GM12891 (cell line): ENCODE data around the gene MAD1L1.
A peak's percentile ranks its signal among the peaks of the same experiment; 100 is the strongest.

Experiments used
- DNase-seq: peaks from one replicate; pipeline ENCODE4 v3.0.0; 2011; ENCODE audit warnings: low spot score; ENCODE audit not compliant: insufficient read length
- FAIRE-seq: peaks from 2 replicates; lab custom pipeline; 2011; peaks lifted over from hg19 to GRCh38; lab: Jason Lieb, UNC
- PAX5 ChIP-seq: IDR thresholded peaks from 2 replicates; pipeline ENCODE4 v1.6.1; 2011; ENCODE audit warnings: low read length, moderate library complexity, mild to moderate bottlenecking; ENCODE audit not compliant: insufficient read depth, severe bottlenecking
- POLR2A ChIP-seq: IDR thresholded peaks from 2 replicates; pipeline ENCODE4 v1.6.1; 2011; ENCODE audit warnings: low read depth, low read length, control low read depth
- POLR2AphosphoS5 ChIP-seq: IDR thresholded peaks from 2 replicates; pipeline ENCODE4 v1.6.1; 2011; ENCODE audit warnings: low read depth, low read length, control low read depth
- POU2F2 ChIP-seq: IDR thresholded peaks from 2 replicates; pipeline ENCODE4 v1.6.1; 2011; ENCODE audit warnings: low read depth, mild to moderate bottlenecking, control low read depth, low read length, moderate library complexity
- SPI1 ChIP-seq: IDR thresholded peaks from 2 replicates; pipeline ENCODE4 v1.6.1; 2011; ENCODE audit warnings: low read depth, low read length, control low read depth
- TAF1 ChIP-seq: IDR thresholded peaks from 2 replicates; pipeline ENCODE4 v1.6.1; 2011; ENCODE audit warnings: low read depth, low read length, control low read depth

Gene MAD1L1

DNA sequence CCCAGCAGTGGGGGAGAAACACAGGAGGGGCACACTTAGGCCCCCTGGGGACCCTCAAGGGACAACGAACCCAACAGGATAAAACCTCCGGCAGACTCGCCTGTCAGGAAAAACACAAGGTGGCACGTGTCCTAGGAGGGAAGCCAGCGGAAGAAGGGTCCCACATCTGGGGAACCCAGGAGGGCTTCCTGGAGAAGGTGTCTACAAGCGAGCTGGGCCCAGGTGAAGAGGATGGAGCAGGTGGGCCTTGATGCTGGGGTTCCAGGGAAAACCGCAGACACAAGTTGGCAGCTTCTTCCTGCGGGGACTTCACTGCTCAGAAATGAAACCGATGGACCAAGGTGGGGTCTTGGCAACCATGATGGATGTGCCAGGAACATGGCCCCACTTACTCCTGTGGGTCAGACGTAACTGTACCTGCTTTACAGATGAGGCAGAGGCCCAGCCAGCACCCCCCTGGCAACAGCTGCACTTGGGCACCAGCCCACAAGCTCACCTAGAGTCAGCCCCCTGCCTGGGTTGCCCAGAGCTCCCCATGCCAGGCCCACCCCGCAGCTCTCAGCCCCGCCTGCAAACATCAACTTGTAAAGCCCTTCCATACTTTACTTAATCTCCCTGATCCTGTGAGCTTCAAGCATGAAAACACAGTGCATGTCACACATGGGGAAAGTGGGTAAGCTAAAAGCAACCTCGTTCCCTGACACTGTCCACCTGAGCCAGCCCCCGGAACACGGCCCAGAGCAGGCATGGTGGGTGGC is 337.7 kb downstream of the MAD1L1 start:
- TF ChIP-seq SPI1 (no peak), POLR2AphosphoS5 (no peak)
- DNase-seq (no peak), FAIRE-seq (no peak)

DNA sequence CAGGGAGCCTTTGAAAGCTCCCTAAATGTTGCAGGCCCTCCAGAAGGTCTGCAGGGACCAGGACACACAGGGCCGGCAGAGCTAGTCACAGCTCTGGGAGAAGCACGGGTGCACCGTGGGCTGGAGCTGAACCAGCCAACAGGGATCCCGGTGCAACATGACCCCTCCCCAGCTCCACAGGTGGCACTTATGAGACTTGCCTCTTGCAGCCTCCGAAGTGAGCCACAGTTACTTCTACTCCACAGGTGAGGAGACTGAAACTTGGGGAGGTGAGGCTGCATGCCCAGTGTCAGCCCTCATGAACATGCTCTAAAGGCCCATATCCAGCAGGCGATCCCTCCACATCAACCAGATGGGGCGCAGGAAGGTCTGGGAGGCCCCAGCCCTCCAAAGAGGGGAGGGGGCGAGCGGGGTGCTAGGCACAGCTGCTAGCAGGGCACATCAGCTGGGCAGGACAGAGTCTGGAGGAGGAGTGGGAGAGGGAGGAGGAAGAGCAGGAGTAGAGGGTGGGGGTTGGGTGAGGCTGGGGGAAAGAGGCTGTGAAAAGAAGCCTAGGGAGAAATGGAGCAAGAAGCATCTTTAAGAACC is 338.3 kb downstream of the MAD1L1 start:
- DNase-seq (no peak), FAIRE-seq (no peak)
- no peak for TF ChIP-seq PAX5
- TF ChIP-seq POLR2A, result no peak
- no peak for TF ChIP-seq TAF1
- TF ChIP-seq POLR2AphosphoS5, result no peak
- TF ChIP-seq SPI1, result no peak
- no peak for TF ChIP-seq POU2F2

DNA sequence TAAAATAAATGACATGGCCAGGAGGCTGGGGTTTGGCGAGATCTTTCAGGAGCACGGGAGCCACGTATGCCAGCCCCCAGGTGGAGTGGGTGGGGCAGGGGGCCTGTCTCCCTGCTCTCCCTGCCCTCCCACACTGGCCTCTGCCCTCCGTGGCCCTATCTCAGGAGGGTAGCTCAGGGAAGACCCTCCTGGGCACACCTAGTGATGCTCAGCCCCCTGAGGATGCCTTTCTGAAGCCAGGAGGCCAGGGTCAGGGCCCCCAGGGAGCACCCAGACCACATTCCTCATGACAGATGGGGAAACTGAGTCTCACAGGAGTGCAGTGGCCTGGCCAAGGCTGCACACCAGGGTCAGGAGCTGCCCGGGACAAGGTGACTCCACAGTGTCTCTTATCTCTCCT is 339.3 kb downstream of the MAD1L1 start:
- TF ChIP-seq POU2F2 (no peak), SPI1 (no peak), POLR2A (no peak), POLR2AphosphoS5 (no peak), PAX5 (no peak), TAF1 (no peak)
- FAIRE-seq (no peak), DNase-seq (no peak)

DNA sequence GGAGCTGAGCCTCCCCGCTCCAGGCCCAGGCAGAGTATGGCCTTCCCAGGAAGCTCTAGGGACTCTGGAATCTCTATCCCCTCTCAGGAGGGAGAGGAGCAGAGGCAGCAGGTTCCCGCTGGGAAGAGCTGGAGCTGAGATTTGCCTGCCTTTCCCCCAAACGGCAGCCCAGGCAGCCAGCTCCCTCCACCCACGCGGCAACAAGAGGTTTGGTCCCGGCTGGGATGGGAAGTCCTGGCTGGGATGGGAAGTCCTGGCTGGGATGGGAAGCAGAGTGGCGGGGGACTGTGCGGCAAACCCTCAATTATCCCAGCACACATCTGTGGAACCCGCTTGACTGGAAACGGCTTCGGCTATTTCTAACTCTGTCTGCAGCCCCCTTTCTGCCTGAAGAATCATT is 339.7 kb downstream of the MAD1L1 start:
- no peak for DNase-seq
- TF ChIP-seq TAF1 (no peak), SPI1 (no peak), POLR2A (no peak), POLR2AphosphoS5 (no peak), POU2F2 (no peak), PAX5 (no peak)
- FAIRE-seq, result no peak

DNA sequence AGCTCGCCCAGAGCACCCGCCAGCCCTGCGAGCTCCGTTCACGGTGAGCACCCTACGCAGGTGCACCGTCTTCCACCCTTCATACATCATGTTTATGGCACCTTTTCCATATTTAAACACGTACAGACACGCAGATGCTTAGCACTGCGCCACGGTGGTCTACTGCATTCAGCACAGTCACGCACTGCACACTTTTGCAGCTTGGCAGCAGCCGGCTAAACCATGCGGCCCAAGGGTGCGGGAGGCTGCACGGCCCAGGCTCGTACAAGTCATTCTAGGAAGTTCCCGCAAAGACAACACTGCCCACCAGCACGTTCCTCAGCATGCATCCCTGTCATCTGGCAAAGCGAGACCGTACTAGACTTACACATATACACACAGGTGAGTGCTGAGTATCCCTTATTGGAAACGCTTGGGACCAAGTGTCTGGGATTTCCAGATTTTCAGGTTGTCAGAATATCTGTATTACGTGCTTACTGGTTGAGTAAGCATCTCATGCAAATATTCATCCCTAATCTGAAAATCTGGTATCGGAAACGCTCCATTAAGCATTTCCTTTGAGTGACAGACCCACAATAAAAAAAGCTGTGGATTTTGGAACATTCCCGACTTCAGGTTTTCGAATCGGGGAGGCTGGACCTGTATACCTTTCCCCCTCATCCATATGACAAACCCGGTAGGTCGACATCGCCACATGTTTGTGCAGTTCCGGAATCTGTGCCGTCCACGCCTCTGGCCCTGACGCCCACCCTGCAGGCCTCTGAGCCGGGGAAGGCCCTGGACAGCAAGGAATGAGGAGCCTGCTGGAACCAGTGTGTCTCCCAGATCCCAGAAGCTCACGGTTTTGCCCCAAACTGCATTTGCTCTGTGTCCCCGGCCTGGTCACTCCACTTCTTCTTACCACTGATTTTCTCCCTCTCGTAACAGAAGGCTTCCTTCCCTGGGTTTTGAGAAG is 340.5 kb downstream of the MAD1L1 start:
- DNase-seq (no peak), FAIRE-seq (no peak)
- TF ChIP-seq POLR2AphosphoS5 (no peak), TAF1 (no peak), POU2F2 (no peak), PAX5 (no peak), SPI1 (no peak), POLR2A (no peak)

DNA sequence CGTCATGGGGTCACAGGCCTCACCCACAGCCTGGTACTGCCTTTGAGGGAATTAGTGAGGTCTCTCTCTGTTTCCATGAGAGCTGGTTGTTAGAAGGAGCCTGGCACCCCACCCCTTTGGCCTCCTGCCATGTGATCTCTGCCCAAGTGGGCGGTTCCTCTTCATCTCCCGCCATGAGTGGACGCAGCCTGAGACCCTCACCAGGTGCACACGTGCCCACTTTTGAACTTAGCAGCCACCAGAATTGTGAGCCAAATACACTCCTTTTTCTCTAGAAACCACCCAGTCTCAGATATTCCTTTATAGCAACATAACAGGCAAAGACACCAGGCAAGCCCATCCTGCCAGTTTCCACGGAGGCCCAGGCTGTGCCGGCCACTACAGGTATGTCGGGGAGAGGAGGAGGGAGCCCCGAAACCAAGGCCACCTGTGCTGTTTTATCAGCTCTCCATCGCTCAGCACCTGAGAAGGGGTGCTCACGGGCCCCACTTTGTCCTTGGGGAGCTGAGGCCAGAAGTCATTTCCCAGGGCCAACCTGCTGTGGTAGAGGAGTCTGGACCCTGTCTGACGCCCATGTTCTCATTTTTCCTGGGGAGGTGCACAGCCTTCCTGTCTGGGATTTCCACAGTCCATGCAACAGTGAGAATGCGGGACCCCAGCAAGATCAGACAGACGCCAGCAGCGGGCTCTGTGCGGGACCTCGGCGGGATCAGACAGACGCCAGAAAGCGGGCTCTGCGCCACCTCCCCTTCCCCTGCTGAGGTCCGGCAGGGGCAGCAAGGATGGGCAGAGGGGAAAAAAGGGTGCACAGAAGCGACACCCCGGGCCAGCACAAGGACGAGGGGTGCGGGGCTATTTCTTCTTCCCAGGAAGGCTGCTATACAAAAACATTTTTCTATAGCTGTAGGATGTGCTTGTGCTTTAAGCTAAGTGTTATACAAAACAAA is 342.2 kb downstream of the MAD1L1 start:
- TF ChIP-seq POLR2A, result no peak
- no peak for TF ChIP-seq SPI1
- no peak for TF ChIP-seq TAF1
- TF ChIP-seq PAX5, result no peak
- no peak for TF ChIP-seq POLR2AphosphoS5
- TF ChIP-seq POU2F2, result no peak
- no peak for FAIRE-seq
- no peak for DNase-seq

DNA sequence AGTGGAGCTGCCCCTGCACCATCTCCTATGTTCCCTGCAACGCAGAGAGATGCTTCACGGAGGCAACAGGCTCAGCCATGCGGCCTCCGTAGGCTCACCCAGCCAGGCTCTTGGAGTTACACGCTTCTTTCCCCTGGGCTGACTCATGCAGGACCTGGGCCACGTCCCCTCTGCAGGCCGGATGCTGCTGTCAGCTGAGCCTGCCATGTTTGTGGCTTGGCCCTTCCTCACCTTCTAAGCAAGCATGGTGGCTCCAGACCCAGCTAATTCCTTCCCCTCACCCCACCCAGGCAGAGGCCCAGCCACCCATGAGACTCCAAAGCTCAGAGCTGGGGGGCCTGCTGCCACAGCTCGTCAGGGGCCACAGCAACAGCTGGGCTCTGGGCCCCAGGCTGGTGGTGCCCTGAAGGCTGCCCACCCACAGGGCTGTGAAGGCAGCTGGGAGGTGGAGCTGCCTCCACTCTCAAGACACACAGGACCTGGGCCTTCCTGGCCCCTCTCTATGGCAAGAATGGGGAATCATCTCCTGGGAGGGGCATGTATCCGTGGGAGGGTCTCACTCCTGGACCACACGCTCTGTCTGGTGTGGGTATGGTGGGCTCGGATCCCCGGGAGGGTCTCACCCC is 343.1 kb downstream of the MAD1L1 start:
- DNase-seq (no peak), FAIRE-seq (no peak)
- TF ChIP-seq POLR2A (no peak), TAF1 (no peak), PAX5 (no peak), POU2F2 (no peak), SPI1 (no peak)

DNA sequence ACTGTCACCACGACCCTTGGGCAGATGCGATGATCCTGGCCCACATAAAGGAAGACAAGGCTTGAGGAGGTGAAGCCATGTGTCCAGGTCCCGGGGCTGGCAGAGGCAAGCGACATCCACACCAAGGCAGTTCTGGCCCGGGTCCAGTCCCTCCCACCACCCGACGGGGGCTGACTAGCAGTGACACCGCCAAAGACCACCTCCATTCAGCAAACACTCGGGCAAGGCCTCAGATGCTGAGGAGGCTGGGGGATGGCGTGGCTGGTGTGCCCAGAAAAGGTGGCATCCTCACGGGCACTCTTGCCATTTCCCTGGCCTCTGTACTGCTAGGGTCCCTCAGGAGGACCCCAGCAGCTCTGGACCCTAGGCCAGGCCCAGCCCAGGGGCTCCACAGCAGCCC is 343.7 kb downstream of the MAD1L1 start:
- no peak for TF ChIP-seq PAX5
- TF ChIP-seq POLR2AphosphoS5, result no peak
- no peak for TF ChIP-seq SPI1
- TF ChIP-seq POLR2A, result no peak
- TF ChIP-seq POU2F2, result no peak
- TF ChIP-seq TAF1, result no peak
- DNase-seq (no peak), FAIRE-seq (no peak)

DNA sequence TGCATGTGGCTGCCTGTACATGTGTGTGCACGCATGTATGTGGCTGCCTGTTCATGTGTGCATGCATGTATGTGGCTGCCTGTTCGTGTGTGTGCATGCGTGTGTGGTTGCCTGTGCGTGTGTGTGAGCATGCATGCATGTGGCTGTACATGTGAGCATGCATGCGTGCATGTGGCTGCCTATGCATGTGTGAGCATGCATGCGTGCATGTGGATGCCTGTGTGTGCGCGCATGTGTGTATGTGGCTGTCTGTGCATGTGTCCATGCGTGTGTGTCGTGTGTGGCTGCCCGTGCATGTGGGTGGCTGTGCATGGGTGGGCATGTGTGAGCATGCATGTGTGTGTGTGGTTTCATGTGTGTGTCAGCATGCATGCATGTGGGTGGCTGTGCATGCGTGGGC is 344.3 kb downstream of the MAD1L1 start:
- no peak for TF ChIP-seq POU2F2
- no peak for TF ChIP-seq POLR2A
- no peak for TF ChIP-seq SPI1
- no peak for TF ChIP-seq PAX5
- no peak for TF ChIP-seq TAF1
- no peak for TF ChIP-seq POLR2AphosphoS5
- DNase-seq (no peak), FAIRE-seq (peak; percentile 58)
